GM19438 (cell line): ENCODE data around the gene TBC1D12.
"Not testable (repeated sequence)": the region's sequence is repeated elsewhere in the genome, so short reads cannot be mapped to it uniquely, and the experiment has no call there.

Experiments
- ATAC-seq: cut with Tn5 transposase; IDR thresholded peaks from one replicate; pipeline ENCODE4 v1.9.1; 2021; ENCODE audit warnings: low read depth; ENCODE audit not compliant: unreplicated experiment

The TBC1D12 gene

GRCh38 chr10:94402204-94402842 is at the start of gene TBC1D12:
TSS of gene TBC1D12 (plus strand) at chr10:94402541. CDS start at chr10:94402614, 73 bp downstream.
- peak; percentile 76 for ATAC-seq

- ATAC-seq, result no peak
Measured at GRCh38 chr10:94353336-94353735, 49.0 kb upstream of the TBC1D12 start.

- no peak for ATAC-seq
Measured at GRCh38 chr10:94355841-94356240, 46.5 kb upstream of the TBC1D12 start.

GRCh38 chr10:94357193-94357592 is 45.1 kb upstream of the TBC1D12 start:
- ATAC-seq, result no peak

GRCh38 chr10:94358480-94358879 is 43.9 kb upstream of the TBC1D12 start:
- no peak for ATAC-seq

GRCh38 chr10:94361171-94361794 is 41.1 kb upstream of the TBC1D12 start:
- no peak for ATAC-seq

GRCh38 chr10:94362360-94363250 is 39.7 kb upstream of the TBC1D12 start, which contains the start of gene NOC3L:
TSS of gene NOC3L (minus strand) at chr10:94362939. CDS start at chr10:94362838, 101 bp downstream.
- peak; percentile 100 for ATAC-seq

- peak; percentile 22 for ATAC-seq
Measured at GRCh38 chr10:94363251-94363565, 39.1 kb upstream of the TBC1D12 start.

- no peak for ATAC-seq
Measured at GRCh38 chr10:94364482-94364881, 37.9 kb upstream of the TBC1D12 start.

- ATAC-seq, result no peak
Measured at GRCh38 chr10:94366382-94366781, 36.0 kb upstream of the TBC1D12 start.

- ATAC-seq, result no peak
Measured at GRCh38 chr10:94370501-94370900, 31.8 kb upstream of the TBC1D12 start.

GRCh38 chr10:94375374-94375773 is 27.0 kb upstream of the TBC1D12 start:
- no peak for ATAC-seq

GRCh38 chr10:94376865-94377264 is 25.5 kb upstream of the TBC1D12 start:
- ATAC-seq, result no peak

- ATAC-seq, result no peak
Measured at GRCh38 chr10:94383530-94383929, 18.8 kb upstream of the TBC1D12 start.

- ATAC-seq, result not testable (repeated sequence)
Measured at GRCh38 chr10:94385733-94386132, 16.6 kb upstream of the TBC1D12 start.

- ATAC-seq, result not testable (repeated sequence)
Measured at GRCh38 chr10:94392117-94392516, 10.2 kb upstream of the TBC1D12 start.

GRCh38 chr10:94397549-94398370 is 4.6 kb upstream of the TBC1D12 start:
- ATAC-seq, result no peak

GRCh38 chr10:94398762-94399161 is 3.6 kb upstream of the TBC1D12 start:
- ATAC-seq, result no peak

- ATAC-seq, result peak; percentile 25
Measured at GRCh38 chr10:94402843-94403379, 570 bp downstream of the TBC1D12 start.
